Measurements from ENCODE around the gene NPC1.
"Not testable (repeated sequence)": the region's sequence is repeated elsewhere in the genome, so short reads cannot be mapped to it uniquely, and the experiment has no call there.

The NPC1 gene

GRCh38 chr18:23619388-23619881, 33.1 kb upstream of the NPC1 start:
- in situ Hi-C loops (cut with MboI; ENCODE audit: low sequenced_read_pairs, unreplicated experiment), result no loop called here
- no peak for DNase-seq (ENCODE audit: low spot score)
- TF ChIP-seq CTCF (IDR thresholded peaks at IDR 0.05; ENCODE audit: borderline replicate concordance, control extremely low read depth, extremely low read depth, insufficient read depth, missing control alignments), result no peak

GRCh38 chr18:23618862-23619387, 32.6 kb upstream of the NPC1 start:
- in situ Hi-C loops (cut with MboI; ENCODE audit: low sequenced_read_pairs, unreplicated experiment), result no loop called here
- peak; percentile 54 for DNase-seq (ENCODE audit: low spot score)
- no peak for TF ChIP-seq CTCF (IDR thresholded peaks at IDR 0.05; ENCODE audit: borderline replicate concordance, control extremely low read depth, extremely low read depth, insufficient read depth, missing control alignments)

GRCh38 chr18:23617412-23618014, 31.2 kb upstream of the NPC1 start:
- TF ChIP-seq CTCF (IDR thresholded peaks at IDR 0.05; ENCODE audit: borderline replicate concordance, control extremely low read depth, extremely low read depth, insufficient read depth, missing control alignments), result no peak
- peak; percentile 39 for DNase-seq (ENCODE audit: low spot score)
- in situ Hi-C loops (cut with MboI; ENCODE audit: low sequenced_read_pairs, unreplicated experiment), result no loop called here

- no peak for DNase-seq (ENCODE audit: low spot score)
- TF ChIP-seq CTCF (IDR thresholded peaks at IDR 0.05; ENCODE audit: borderline replicate concordance, control extremely low read depth, extremely low read depth, insufficient read depth, missing control alignments), result no peak
- in situ Hi-C loops (cut with MboI; ENCODE audit: low sequenced_read_pairs, unreplicated experiment), result no loop called here
These were observed 30.0 kb upstream of the NPC1 start for GRCh38 chr18:23616258-23616657.

- in situ Hi-C loops (cut with MboI; ENCODE audit: low sequenced_read_pairs, unreplicated experiment), result no loop called here
- TF ChIP-seq CTCF (IDR thresholded peaks at IDR 0.05; ENCODE audit: borderline replicate concordance, control extremely low read depth, extremely low read depth, insufficient read depth, missing control alignments), result no peak
- no peak for DNase-seq (ENCODE audit: low spot score)
These were observed 28.6 kb upstream of the NPC1 start for GRCh38 chr18:23614891-23615290.

GRCh38 chr18:23614413-23614812, 28.1 kb upstream of the NPC1 start:
- in situ Hi-C loops (cut with MboI; ENCODE audit: low sequenced_read_pairs, unreplicated experiment), result no loop called here
- no peak for TF ChIP-seq CTCF (IDR thresholded peaks at IDR 0.05; ENCODE audit: borderline replicate concordance, control extremely low read depth, extremely low read depth, insufficient read depth, missing control alignments)
- no peak for DNase-seq (ENCODE audit: low spot score)

- DNase-seq (ENCODE audit: low spot score); in situ Hi-C loops (cut with MboI; ENCODE audit: low sequenced_read_pairs, unreplicated experiment): not testable (repeated sequence)
These were observed 26.8 kb upstream of the NPC1 start for GRCh38 chr18:23613091-23613475.

Data from GM13976 (cell line).